ENCODE data around the gene PRSS3.
"Not testable (repeated sequence)": the region's sequence is repeated elsewhere in the genome, so short reads cannot be mapped to it uniquely, and the experiment has no call there.

Gene PRSS3

GRCh38 chr9:33840381-33840780 lies 45.0 kb downstream of the PRSS3 start:
- TF ChIP-seq SPI1 (IDR thresholded peaks at IDR 0.05; ENCODE audit: low read depth, low read length), result no peak
- TF ChIP-seq POU2F2 (IDR thresholded peaks at IDR 0.05; ENCODE audit: low read depth, low read length), result no peak
- TF ChIP-seq TAF1 (IDR thresholded peaks at IDR 0.05; ENCODE audit: low read depth, low read length), result no peak
- no peak for TF ChIP-seq POLR2A (IDR thresholded peaks at IDR 0.05; ENCODE audit: low read depth, low read length)
- no peak for TF ChIP-seq PAX5 (IDR thresholded peaks at IDR 0.05; ENCODE audit: insufficient read depth, low read length, severe bottlenecking)
- no peak for TF ChIP-seq POLR2AphosphoS5 (IDR thresholded peaks at IDR 0.05; ENCODE audit: low read depth, low read length)
- DNase-seq (ENCODE audit: insufficient read length, low spot score), result no peak
- FAIRE-seq, result no peak

- no peak for DNase-seq (ENCODE audit: insufficient read length, low spot score)
- FAIRE-seq, result no peak
- TF ChIP-seq POLR2A (IDR thresholded peaks at IDR 0.05; ENCODE audit: low read depth, low read length), result no peak
- TF ChIP-seq PAX5 (IDR thresholded peaks at IDR 0.05; ENCODE audit: insufficient read depth, low read length, severe bottlenecking), result no peak
- TF ChIP-seq POU2F2 (IDR thresholded peaks at IDR 0.05; ENCODE audit: low read depth, low read length), result no peak
- TF ChIP-seq SPI1 (IDR thresholded peaks at IDR 0.05; ENCODE audit: low read depth, low read length), result no peak
- no peak for TF ChIP-seq POLR2AphosphoS5 (IDR thresholded peaks at IDR 0.05; ENCODE audit: low read depth, low read length)
These were observed 48.1 kb downstream of the PRSS3 start for GRCh38 chr9:33843312-33843961.

DNA sequence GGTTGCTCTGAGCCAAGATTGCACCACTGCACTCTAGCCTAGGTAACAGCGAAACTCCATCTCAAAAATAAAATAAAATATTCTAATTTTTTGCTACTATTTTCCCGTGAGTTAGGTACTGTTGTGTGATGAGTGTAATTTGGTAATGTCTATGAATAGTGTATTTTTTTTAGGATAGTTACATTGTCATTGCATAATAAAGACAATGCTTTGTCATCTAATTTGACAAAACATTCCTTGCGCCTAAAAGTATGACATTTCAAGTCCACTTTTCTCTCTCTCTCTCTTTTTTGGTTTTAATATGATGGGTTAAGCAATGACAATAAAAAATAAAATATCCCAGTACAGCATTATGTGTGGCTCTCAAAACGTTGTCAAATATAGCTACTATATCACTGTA lies 50.9 kb downstream of the PRSS3 start:
- no peak for FAIRE-seq
- no peak for DNase-seq (ENCODE audit: insufficient read length, low spot score)
- TF ChIP-seq POLR2AphosphoS5 (IDR thresholded peaks at IDR 0.05; ENCODE audit: low read depth, low read length), result no peak
- TF ChIP-seq POU2F2 (IDR thresholded peaks at IDR 0.05; ENCODE audit: low read depth, low read length), result no peak
- no peak for TF ChIP-seq PAX5 (IDR thresholded peaks at IDR 0.05; ENCODE audit: insufficient read depth, low read length, severe bottlenecking)
- TF ChIP-seq TAF1 (IDR thresholded peaks at IDR 0.05; ENCODE audit: low read depth, low read length), result no peak
- TF ChIP-seq POLR2A (IDR thresholded peaks at IDR 0.05; ENCODE audit: low read depth, low read length), result no peak
- no peak for TF ChIP-seq SPI1 (IDR thresholded peaks at IDR 0.05; ENCODE audit: low read depth, low read length)

GRCh38 chr9:33847894-33848205 lies 52.5 kb downstream of the PRSS3 start:
- not testable (repeated sequence) for DNase-seq (ENCODE audit: insufficient read length, low spot score); FAIRE-seq

All from GM12891 (cell line).